Measurements from ENCODE around the gene MYRIP. TPM values are rescaled to one million over a fixed set of nuclear protein-coding genes. Genes with fewer than 3 reads are reported as not detected.

MYRIP gene
- total RNA-seq, 4 donors from 2014 or later = 2.4 to 9.8 (median 4.4) TPM

GRCh38 chr3:40237159-40237558 is 427.8 kb downstream of the MYRIP start:
- no peak for TF ChIP-seq CTCF (IDR thresholded peaks at IDR 0.05; ENCODE audit: low read depth)

- TF ChIP-seq CTCF (IDR thresholded peaks at IDR 0.05; ENCODE audit: low read depth) = no peak
Measured at GRCh38 chr3:40237889-40238571, 428.6 kb downstream of the MYRIP start.

DNA sequence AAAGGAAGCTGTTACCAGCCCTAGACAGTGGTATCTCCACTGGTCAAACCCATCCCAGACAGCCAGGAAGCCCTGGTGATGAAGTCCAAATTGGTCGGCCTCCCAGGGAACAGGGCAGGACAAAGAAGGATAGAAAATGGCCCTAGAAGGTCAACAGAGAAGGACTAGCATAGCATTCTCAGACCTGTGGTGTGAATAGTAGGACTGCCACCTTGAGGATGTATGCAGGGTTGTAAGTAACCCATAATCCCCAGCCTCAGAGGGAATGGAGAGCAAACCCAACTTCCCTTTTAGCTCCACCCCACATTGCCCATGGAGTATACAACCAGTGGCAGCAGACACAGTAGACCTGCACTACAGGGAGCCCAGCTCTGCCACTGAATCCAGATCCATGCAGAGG is 431.5 kb downstream of the MYRIP start:
- TF ChIP-seq CTCF (IDR thresholded peaks at IDR 0.05; ENCODE audit: low read depth) = no peak

- TF ChIP-seq CTCF (IDR thresholded peaks at IDR 0.05; ENCODE audit: low read depth) = no peak
Measured at GRCh38 chr3:40242216-40242615, 432.8 kb downstream of the MYRIP start.

GRCh38 chr3:40242638-40243037 is 433.2 kb downstream of the MYRIP start:
- no peak for TF ChIP-seq CTCF (IDR thresholded peaks at IDR 0.05; ENCODE audit: low read depth)

DNA sequence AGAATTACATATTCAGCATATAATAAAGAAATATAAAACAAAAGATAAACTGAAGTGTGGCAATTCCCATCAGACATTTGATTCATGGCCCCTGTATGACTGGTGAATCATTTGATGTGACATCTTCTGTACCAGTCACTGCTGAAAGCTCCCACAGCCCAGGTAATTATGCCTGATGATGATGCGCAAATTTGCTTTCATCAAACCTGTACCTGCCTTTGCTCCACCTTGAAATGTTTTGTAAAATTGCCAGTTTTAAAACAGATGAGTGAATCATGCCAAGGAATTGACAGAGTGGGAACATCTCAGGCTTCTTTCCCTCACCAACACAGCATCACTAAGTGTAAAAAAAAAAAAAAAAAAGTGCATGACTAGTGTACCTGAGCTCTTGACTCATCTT is 433.6 kb downstream of the MYRIP start:
- TF ChIP-seq CTCF (IDR thresholded peaks at IDR 0.05; ENCODE audit: low read depth) = no peak

DNA sequence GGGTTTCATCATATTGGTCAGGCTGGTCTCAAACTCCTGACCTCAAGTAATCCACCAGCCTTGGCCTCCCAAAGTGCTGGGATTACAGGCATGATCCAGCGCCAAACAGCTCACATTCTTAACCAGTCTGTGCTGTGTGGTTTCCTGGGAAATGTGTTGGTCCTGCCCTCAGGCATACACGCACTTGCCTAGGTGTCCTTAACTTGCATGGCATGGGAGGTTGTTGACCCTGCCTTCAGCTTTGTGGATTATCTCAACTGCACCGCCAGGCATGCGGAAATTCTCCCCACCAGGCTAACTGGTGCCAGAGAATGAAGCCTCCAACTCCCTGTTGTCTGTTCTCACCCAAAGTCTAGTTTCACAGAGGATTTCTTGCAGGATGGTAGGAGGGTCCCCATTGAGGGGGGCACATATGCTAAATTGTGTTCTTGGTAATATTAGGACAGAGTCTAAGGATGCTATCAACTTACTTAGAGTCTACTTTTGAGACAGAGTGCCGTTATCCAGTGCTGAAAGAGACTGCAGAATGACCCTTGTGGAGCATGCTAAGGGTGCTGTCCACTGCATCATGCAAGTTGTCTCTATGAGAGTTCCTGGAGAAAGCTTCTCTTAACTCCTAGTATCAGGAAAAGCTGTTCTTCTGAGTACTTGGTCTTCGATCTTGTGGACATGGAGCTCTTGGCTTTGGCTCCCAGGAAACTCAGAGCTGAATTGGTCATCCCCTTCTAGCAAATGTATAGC is 438.5 kb downstream of the MYRIP start:
- TF ChIP-seq CTCF (IDR thresholded peaks at IDR 0.05; ENCODE audit: low read depth) = no peak
